SU-DHL-6 (cell line): ENCODE data around the gene SUN5.

ENCODE experiments used
- CTCF ChIP-seq: fragments of 200-600 bp; sonication (generic); IDR thresholded peaks from one replicate; pipeline ENCODE4 v1.5.1; 2017; ENCODE audit warnings: antibody characterized with exemption, mild to moderate bottlenecking, low read length, moderate library complexity; ENCODE audit not compliant: insufficient read depth, poor library complexity, severe bottlenecking
- EZH2phosphoT487 ChIP-seq: fragments of 200-600 bp; sonication (generic), shearing (Covaris generic); conservative IDR thresholded peaks from 2 replicates; pipeline ENCODE4 v1.6.1; 2018; ENCODE audit warnings: mild to moderate bottlenecking, antibody characterized with exemption, low read length, moderate library complexity, mixed read lengths

GRCh38 chr20:32986331-32986966 lies 17.8 kb downstream of the SUN5 start:
- TF ChIP-seq CTCF (no peak), EZH2phosphoT487 (no peak)
